ENCODE data around the gene CCNL2.

GRCh38 chr1:1390675-1391074 lies 8.5 kb downstream of the CCNL2 start:
- TF ChIP-seq, protein P1, sequence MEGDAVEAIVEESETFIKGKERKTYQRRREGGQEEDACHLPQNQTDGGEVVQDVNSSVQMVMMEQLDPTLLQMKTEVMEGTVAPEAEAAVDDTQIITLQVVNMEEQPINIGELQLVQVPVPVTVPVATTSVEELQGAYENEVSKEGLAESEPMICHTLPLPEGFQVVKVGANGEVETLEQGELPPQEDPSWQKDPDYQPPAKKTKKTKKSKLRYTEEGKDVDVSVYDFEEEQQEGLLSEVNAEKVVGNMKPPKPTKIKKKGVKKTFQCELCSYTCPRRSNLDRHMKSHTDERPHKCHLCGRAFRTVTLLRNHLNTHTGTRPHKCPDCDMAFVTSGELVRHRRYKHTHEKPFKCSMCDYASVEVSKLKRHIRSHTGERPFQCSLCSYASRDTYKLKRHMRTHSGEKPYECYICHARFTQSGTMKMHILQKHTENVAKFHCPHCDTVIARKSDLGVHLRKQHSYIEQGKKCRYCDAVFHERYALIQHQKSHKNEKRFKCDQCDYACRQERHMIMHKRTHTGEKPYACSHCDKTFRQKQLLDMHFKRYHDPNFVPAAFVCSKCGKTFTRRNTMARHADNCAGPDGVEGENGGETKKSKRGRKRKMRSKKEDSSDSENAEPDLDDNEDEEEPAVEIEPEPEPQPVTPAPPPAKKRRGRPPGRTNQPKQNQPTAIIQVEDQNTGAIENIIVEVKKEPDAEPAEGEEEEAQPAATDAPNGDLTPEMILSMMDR (IDR thresholded peaks at IDR 0.05): no peak
- TF ChIP-seq POLR2A (IDR thresholded peaks at IDR 0.05): no peak

Measured in vagina (tissue), 2 donors.